ENCODE data around the gene ANK2.
"Not testable (repeated sequence)": the region's sequence is repeated elsewhere in the genome, so short reads cannot be mapped to it uniquely, and the experiment has no call there.

The ANK2 gene

DNA sequence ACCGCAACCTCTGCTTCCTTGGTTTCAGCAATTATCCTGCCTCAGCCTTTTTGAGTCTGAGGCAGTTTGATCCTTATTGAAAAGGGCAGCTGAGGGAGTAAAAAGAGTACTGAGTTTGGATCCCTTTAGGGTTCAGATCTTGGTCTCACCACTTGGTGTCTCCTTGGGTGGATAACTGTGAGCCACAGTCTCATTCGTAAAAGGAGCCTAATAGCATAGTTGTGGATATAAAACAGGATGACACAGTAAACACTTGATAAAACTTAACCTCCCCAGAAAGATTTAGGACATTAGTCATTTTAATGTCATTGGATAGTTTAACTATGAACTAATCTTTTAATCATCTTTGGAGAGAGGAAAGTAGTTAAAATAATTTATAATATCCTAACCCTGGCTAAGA is 173.0 kb downstream of the ANK2 start:
- Mint-ChIP-seq H3K4me3 (no peak overlapping the region), H3K27me3 (ENCODE audit: low read depth) (no peaks in the 10 kb centered on the region), H3K4me1 (peaks cover 4% of the 10 kb centered on the region), H3K9me3 (no peaks in the 10 kb centered on the region), H3K27ac (no peak overlapping the region), H3K36me3 (ENCODE audit: low read depth) (peaks cover 5% of the 10 kb centered on the region)
- TF ChIP-seq CTCF (IDR thresholded peaks at IDR 0.05; ENCODE audit: unreplicated experiment in 3 of 3): no peak

GRCh38 chr4:113223001-113223400 is 173.5 kb downstream of the ANK2 start:
- Mint-ChIP-seq H3K4me1 (peaks cover 4% of the 10 kb centered on the region), H3K9me3 (no peaks in the 10 kb centered on the region), H3K4me3 (no peak overlapping the region), H3K36me3 (ENCODE audit: low read depth) (no peaks in the 10 kb centered on the region), H3K27me3 (ENCODE audit: low read depth) (no peaks in the 10 kb centered on the region), H3K27ac (no peak overlapping the region)
- TF ChIP-seq CTCF (IDR thresholded peaks at IDR 0.05; ENCODE audit: unreplicated experiment in 3 of 3): no peak

DNA sequence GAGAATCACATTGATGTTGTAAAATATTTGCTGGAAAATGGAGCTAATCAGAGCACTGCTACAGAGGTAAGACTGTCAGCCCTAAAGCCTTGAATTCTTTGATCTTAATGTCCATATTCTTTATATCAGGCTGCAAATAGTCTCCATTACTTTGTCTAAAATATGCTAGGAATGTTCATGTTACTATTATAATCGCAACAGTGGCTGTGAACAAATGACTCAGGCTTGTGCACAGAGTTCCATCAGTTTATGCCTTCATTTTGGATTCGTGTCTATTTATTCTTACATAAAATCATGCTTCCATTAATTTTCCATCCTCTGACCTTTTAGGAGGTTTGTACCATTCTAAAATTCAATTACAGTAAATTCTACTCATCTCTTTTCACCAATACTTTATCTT is 182.7 kb downstream of the ANK2 start:
- H3K4me3 Mint-ChIP-seq: no peak overlapping the region
- no peaks in the 10 kb centered on the region for H3K27me3 Mint-ChIP-seq (ENCODE audit: low read depth)
- H3K36me3 Mint-ChIP-seq (ENCODE audit: low read depth): peaks cover 4% of the 10 kb centered on the region
- H3K4me1 Mint-ChIP-seq: peaks cover 16% of the 10 kb centered on the region
- peak overlapping the region in 1 of 3 experiments; percentile 4 for H3K27ac Mint-ChIP-seq
- H3K9me3 Mint-ChIP-seq: no peaks in the 10 kb centered on the region
- no peak for TF ChIP-seq CTCF (IDR thresholded peaks at IDR 0.05; ENCODE audit: unreplicated experiment in 3 of 3)

- TF ChIP-seq CTCF (IDR thresholded peaks at IDR 0.05; ENCODE audit: unreplicated experiment in 3 of 3): no peak
- H3K36me3 Mint-ChIP-seq (ENCODE audit: low read depth): peaks cover 4% of the 10 kb centered on the region
- H3K4me3 Mint-ChIP-seq: no peak overlapping the region
- H3K9me3 Mint-ChIP-seq: no peaks in the 10 kb centered on the region
- no peaks in the 10 kb centered on the region for H3K27me3 Mint-ChIP-seq (ENCODE audit: low read depth)
- no peak overlapping the region for H3K27ac Mint-ChIP-seq
- peaks cover 14% of the 10 kb centered on the region for H3K4me1 Mint-ChIP-seq
Observed at GRCh38 chr4:113236916-113237315, 187.5 kb downstream of the ANK2 start.

- no peaks in the 10 kb centered on the region for H3K4me1 Mint-ChIP-seq
- H3K27ac Mint-ChIP-seq: no peak overlapping the region
- no peaks in the 10 kb centered on the region for H3K9me3 Mint-ChIP-seq
- no peaks in the 10 kb centered on the region for H3K27me3 Mint-ChIP-seq (ENCODE audit: low read depth)
- H3K4me3 Mint-ChIP-seq: no peak overlapping the region
- H3K36me3 Mint-ChIP-seq (ENCODE audit: low read depth): no peaks in the 10 kb centered on the region
- no peak for TF ChIP-seq CTCF (IDR thresholded peaks at IDR 0.05; ENCODE audit: unreplicated experiment in 3 of 3)
Observed at GRCh38 chr4:113243312-113243711, 193.9 kb downstream of the ANK2 start.

DNA sequence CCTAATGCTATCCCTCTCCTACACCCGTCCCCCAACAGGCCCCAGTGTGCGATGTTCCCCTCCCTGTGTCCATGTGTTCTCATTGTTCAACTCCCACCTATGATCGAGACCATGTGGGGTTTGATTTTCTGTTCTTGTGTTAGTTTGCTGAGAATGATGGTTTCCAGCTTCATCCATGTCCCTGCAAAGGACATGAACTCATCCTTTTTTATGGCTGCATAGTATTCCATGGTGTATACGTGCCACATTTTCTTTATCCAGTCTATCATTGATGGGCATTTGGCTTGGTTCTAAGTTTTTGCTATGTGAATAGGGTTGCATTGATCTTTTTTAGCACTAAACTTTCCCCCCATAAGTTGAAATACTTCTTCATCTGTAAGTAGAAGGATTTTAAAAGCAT is 195.3 kb downstream of the ANK2 start:
- not testable (repeated sequence) for H3K27ac Mint-ChIP-seq; H3K9me3 Mint-ChIP-seq; H3K36me3 Mint-ChIP-seq (ENCODE audit: low read depth); H3K4me3 Mint-ChIP-seq; H3K4me1 Mint-ChIP-seq; H3K27me3 Mint-ChIP-seq (ENCODE audit: low read depth)
